Endothelial cell of umbilical vein (primary cell): ENCODE measurements around the gene ARHGAP10. TPM values are rescaled to one million over a fixed set of nuclear protein-coding genes. Genes with fewer than 3 reads are reported as not detected.

Source experiments
- BruUV-seq: library from RNA; stranded (reverse); fragments of 400-500 nt; replicated peaks from 2 replicates; lab custom pipeline; 2021; lab: Mats Ljungman, UMichigan
- CTCF ChIA-PET: fragments of 300-600, 350-600 bp; sonication (Branson Sonifier 250); formaldehyde crosslinking; loops from one replicate; lab custom pipeline; 2021; ENCODE audit warnings: antibody characterized with exemption, inconsistent platforms; lab: Charles Lee
- POLR2A ChIA-PET: fragments of 300-600, 350-600 bp; sonication (Branson Sonifier 250); formaldehyde crosslinking; loops from one replicate; lab custom pipeline; 2021; ENCODE audit warnings: antibody characterized with exemption, inconsistent platforms; lab: Charles Lee
- DNase-seq: peaks from one replicate; pipeline ENCODE4 v3.0.0-alpha.2; 2011; ENCODE audit warnings: low read depth, low spot score
- FAIRE-seq: peaks from 2 replicates; lab custom pipeline; 2011; peaks lifted over from hg19 to GRCh38; lab: Jason Lieb, UNC
- H2AFZ ChIP-seq: 2 replicates; pipeline ENCODE4 v1.6.0; 2012; ENCODE audit warnings: low read depth, low read length, control low read depth, inconsistent platforms
- H3K27ac ChIP-seq: 2 replicates; pipeline ENCODE4 v1.5.1; 2011; ENCODE audit warnings: low read depth, mild to moderate bottlenecking, control low read depth, low read length, moderate library complexity; ENCODE audit not compliant: insufficient read depth
- H3K27me3 ChIP-seq, 2 experiments: 2 replicates each; pipeline versions ENCODE4 v1.6.0 to v1.6.1; 2011; ENCODE audit warnings: low read length in 2 of 2, mixed read lengths in 1 of 2; ENCODE audit not compliant: control insufficient read depth in 2 of 2, insufficient read depth in 2 of 2
- H3K36me3 ChIP-seq, 2 experiments: 2 replicates in 1 of 2; 3 replicates in 1 of 2; pipeline ENCODE4 v1.5.1; 2011; ENCODE audit warnings: low read length in 2 of 2, mild to moderate bottlenecking in 1 of 2, moderate library complexity in 1 of 2; ENCODE audit not compliant: control insufficient read depth in 2 of 2, insufficient read depth in 2 of 2; ENCODE audit errors: extremely low read depth in 1 of 2
- H3K4me1 ChIP-seq: 3 replicates; pipeline ENCODE4 v1.5.1; 2011; ENCODE audit warnings: mild to moderate bottlenecking, low read length; ENCODE audit not compliant: control insufficient read depth, insufficient read depth; ENCODE audit errors: extremely low read depth
- H3K4me2 ChIP-seq: 2 replicates; pipeline ENCODE4 v1.6.1; 2011; ENCODE audit warnings: low read length, control low read depth, mixed read lengths; ENCODE audit not compliant: insufficient read depth
- H3K4me3 ChIP-seq, 3 experiments: fragments of 200-600 bp in 1 of 3; sonication (generic), shearing (Covaris generic) in 1 of 3; replicated peaks in 1 of 3; 2 replicates each; pipeline ENCODE4 v1.5.1; 2011 to 2016; ENCODE audit warnings: control low read depth in 3 of 3, low read length in 3 of 3, mild to moderate bottlenecking in 2 of 3, inconsistent platforms in 1 of 3, low read depth in 1 of 3, moderate library complexity in 1 of 3; ENCODE audit not compliant: insufficient read depth in 1 of 3
- H3K79me2 ChIP-seq: 2 replicates; pipeline ENCODE4 v1.6.0; 2012; ENCODE audit warnings: low read length, inconsistent platforms; ENCODE audit not compliant: control insufficient read depth, insufficient read depth
- H3K9ac ChIP-seq: replicated peaks from 2 replicates; pipeline ENCODE3; 2011; ENCODE audit warnings: low read length, control low read depth; ENCODE audit not compliant: insufficient read depth; ENCODE audit errors: extremely low read depth
- H3K9me1 ChIP-seq: replicated peaks from 3 replicates; pipeline ENCODE4 v1.6.0; 2011; ENCODE audit warnings: mild to moderate bottlenecking, low read length; ENCODE audit not compliant: control insufficient read depth, insufficient read depth; ENCODE audit errors: extremely low read depth
- H3K9me3 ChIP-seq: replicated peaks from 2 replicates; pipeline ENCODE4 v1.5.1; 2012; ENCODE audit warnings: low read length, inconsistent platforms; ENCODE audit not compliant: control insufficient read depth, insufficient read depth
- H4K20me1 ChIP-seq: replicated peaks from 2 replicates; pipeline ENCODE3; 2011; ENCODE audit warnings: mild to moderate bottlenecking, low read length; ENCODE audit not compliant: control insufficient read depth, insufficient read depth; ENCODE audit errors: extremely low read depth
- EZH2 ChIP-seq: IDR thresholded peaks from 2 replicates; pipeline ENCODE4 v1.6.1; 2012; ENCODE audit warnings: borderline replicate concordance, low read depth, mild to moderate bottlenecking, moderate library complexity, low read length, inconsistent platforms; ENCODE audit not compliant: severe bottlenecking
- FOS ChIP-seq: IDR thresholded peaks from 2 replicates; pipeline ENCODE4 v1.6.1; 2011; ENCODE audit warnings: mild to moderate bottlenecking, low read length, moderate library complexity, borderline replicate concordance; ENCODE audit not compliant: insufficient read depth
- GATA2 ChIP-seq: IDR thresholded peaks from 2 replicates; pipeline ENCODE4 v1.7.0; 2011; ENCODE audit warnings: low read depth, mild to moderate bottlenecking, moderate library complexity, mixed read lengths, low read length; ENCODE audit not compliant: insufficient read length, insufficient read depth
- JUN ChIP-seq: IDR thresholded peaks from 2 replicates; pipeline ENCODE4 v1.6.1; 2011; ENCODE audit warnings: borderline replicate concordance, low read depth; ENCODE audit not compliant: insufficient read length, insufficient read depth
- MYC ChIP-seq: IDR thresholded peaks from one replicate; pipeline ENCODE4 v1.6.1; 2011; ENCODE audit warnings: mild to moderate bottlenecking, low read depth, low read length
- POLR2A ChIP-seq: IDR thresholded peaks from 2 replicates; pipeline ENCODE4 v1.6.1; 2012; ENCODE audit warnings: low read depth, mild to moderate bottlenecking, control low read depth, low read length
- POLR2AphosphoS5 ChIP-seq: IDR thresholded peaks from 2 replicates; pipeline ENCODE4 v1.6.1; 2012; ENCODE audit warnings: low read depth, mild to moderate bottlenecking, control low read depth, low read length, moderate library complexity; ENCODE audit not compliant: insufficient read depth
- dilution Hi-C: fragments of 300-500 bp; cut with MboI; formaldehyde crosslinking; loops from one replicate; pipeline ENCODE4 v1.15.0; 2019; ENCODE audit warnings: low sequenced_read_pairs; ENCODE audit not compliant: extremely low pct_ligation_motif_present
- intact Hi-C: fragments of 100-400 bp; cut with micrococcal nuclease; formaldehyde crosslinking; loops from one replicate; pipeline ENCODE4 v1.10.0; 2022
- polyA plus RNA-seq, 4 experiments: library from polyadenylated mRNA; depleted of rRNA in 3 of 4; stranded (reverse) in 3 of 4; unstranded in 1 of 4; fragments of >200 nt; gene quantifications; 2 replicates each; pipeline versions ENCODE4 v1.2.1 to v1.2.3, GENCODE V29; 2011 to 2012; ENCODE audit warnings: missing spikeins in 1 of 4
- total RNA-seq: library from RNA; stranded (reverse); gene quantifications from 2 replicates; pipeline ENCODE4 v1.2.3, GENCODE V29; 2021
- TF ChIP-seq, protein P1 (sequence below): IDR thresholded peaks from 2 replicates; pipeline ENCODE4 v1.6.1; 2011; ENCODE audit not compliant: insufficient read depth, insufficient read length
- TF ChIP-seq, protein P2 (sequence below), 2 donors: IDR thresholded peaks; 1 replicate in 1 of 2; 2 replicates in 1 of 2; pipeline ENCODE4 v1.5.1; 2011; ENCODE audit warnings: low read length in 2 of 2, mild to moderate bottlenecking in 2 of 2, moderate library complexity in 2 of 2, control low read depth in 1 of 2, inconsistent platforms in 1 of 2, low read depth in 1 of 2; ENCODE audit not compliant: insufficient read depth in 1 of 2; ENCODE audit errors: extremely low read depth in 1 of 2

ARHGAP10 gene
- total and polyA plus RNA-seq, 2 donors (not counting 3 experiments of a cell fraction or from before 2014, with no cell fraction given), result 20.4 to 36.7 TPM

DNA sequence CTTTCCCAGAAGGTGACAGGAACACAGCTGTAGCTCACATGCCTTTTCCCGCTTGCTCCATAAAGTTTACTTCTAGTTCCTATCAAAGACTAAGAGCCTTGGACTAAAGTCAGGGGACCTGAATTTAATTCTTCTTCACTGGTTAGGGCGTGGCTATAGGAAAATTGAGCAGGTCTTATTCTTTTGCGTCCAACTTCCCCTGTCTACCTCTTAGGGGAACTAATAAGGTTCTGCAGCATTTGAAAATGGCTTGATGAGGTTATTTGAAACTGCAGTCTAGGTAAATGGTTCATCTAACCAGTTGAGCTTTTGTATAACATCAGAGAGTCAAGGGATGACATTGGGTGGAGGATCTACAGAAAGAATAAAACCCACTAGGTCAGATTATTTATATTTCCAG, 2.6 kb downstream of the ARHGAP10 start:
- Histone ChIP-seq H3K4me1 (peaks cover 42% of the 10 kb centered on the region), H4K20me1 (no peaks in the 10 kb centered on the region), H3K36me3 (no peaks in the 10 kb centered on the region), H3K27ac (no peak overlapping the region), H3K9me1 (no peaks in the 10 kb centered on the region), H3K4me2 (peak overlapping the region; percentile 88), H3K9ac (no peak overlapping the region), H3K79me2 (peaks cover 66% of the 10 kb centered on the region), H3K9me3 (no peaks in the 10 kb centered on the region), H3K27me3 (no peaks in the 10 kb centered on the region), H2AFZ (no peak overlapping the region), H3K4me3 (peak overlapping the region in 1 of 3 experiments; percentile 81)
- TF ChIP-seq, protein P1, sequence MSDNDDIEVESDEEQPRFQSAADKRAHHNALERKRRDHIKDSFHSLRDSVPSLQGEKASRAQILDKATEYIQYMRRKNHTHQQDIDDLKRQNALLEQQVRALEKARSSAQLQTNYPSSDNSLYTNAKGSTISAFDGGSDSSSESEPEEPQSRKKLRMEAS, result no peak
- TF ChIP-seq FOS (no peak), POLR2A (no peak), MYC (no peak), GATA2 (no peak), POLR2AphosphoS5 (no peak), EZH2 (no peak), JUN (no peak)
- TF ChIP-seq, protein P2, sequence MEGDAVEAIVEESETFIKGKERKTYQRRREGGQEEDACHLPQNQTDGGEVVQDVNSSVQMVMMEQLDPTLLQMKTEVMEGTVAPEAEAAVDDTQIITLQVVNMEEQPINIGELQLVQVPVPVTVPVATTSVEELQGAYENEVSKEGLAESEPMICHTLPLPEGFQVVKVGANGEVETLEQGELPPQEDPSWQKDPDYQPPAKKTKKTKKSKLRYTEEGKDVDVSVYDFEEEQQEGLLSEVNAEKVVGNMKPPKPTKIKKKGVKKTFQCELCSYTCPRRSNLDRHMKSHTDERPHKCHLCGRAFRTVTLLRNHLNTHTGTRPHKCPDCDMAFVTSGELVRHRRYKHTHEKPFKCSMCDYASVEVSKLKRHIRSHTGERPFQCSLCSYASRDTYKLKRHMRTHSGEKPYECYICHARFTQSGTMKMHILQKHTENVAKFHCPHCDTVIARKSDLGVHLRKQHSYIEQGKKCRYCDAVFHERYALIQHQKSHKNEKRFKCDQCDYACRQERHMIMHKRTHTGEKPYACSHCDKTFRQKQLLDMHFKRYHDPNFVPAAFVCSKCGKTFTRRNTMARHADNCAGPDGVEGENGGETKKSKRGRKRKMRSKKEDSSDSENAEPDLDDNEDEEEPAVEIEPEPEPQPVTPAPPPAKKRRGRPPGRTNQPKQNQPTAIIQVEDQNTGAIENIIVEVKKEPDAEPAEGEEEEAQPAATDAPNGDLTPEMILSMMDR (IDR thresholded peaks at IDR 0.05; ENCODE audit: extremely low read depth in 1 of 2, insufficient read depth in 1 of 2, low read depth in 1 of 2, low read length in 2 of 2), result no peak
- no TSS peak for BruUV-seq
- CTCF ChIA-PET, result interaction anchor here (9.9 kb wide), 1 partner anchor 131 kb away, joined by 170 read pairs; no protein-coding TSS in a partner anchor
- dilution Hi-C loops (no loop called here), intact Hi-C loops (no loop called here)
- DNase-seq, result no peak
- FAIRE-seq, result no peak
- POLR2A ChIA-PET, result interaction anchor here (1.0 kb wide), 1 partner anchor 38 kb away, joined by 3 read pairs; no protein-coding TSS in a partner anchor
